Adrenal gland (tissue), 5 donors: Measurements from ENCODE around the gene C1orf185.

Experiments
- POLR2A ChIP-seq, 2 donors: fragments of 450-650 bp; IDR thresholded peaks; one replicate each; pipeline ENCODE4 v1.6.1; 2017; ENCODE audit warnings: antibody characterized with exemption in 2 of 2, mild to moderate bottlenecking in 2 of 2, moderate library complexity in 1 of 2
- TF ChIP-seq, protein P1 (sequence below), 6 experiments: fragments of 450-650 bp in 4 of 6; fragments of 200-600 bp in 2 of 6; sonication (generic) in 1 of 6; IDR thresholded peaks; 1 replicate in 5 of 6; 2 replicates in 1 of 6; pipeline versions ENCODE4 v1.5.1 to v1.8.0; 2016 to 2021; ENCODE audit warnings: antibody characterized with exemption in 6 of 6, mild to moderate bottlenecking in 2 of 6, moderate library complexity in 1 of 6
- donor health status: DM: no; HTN: no; CAD: no.

DNA sequence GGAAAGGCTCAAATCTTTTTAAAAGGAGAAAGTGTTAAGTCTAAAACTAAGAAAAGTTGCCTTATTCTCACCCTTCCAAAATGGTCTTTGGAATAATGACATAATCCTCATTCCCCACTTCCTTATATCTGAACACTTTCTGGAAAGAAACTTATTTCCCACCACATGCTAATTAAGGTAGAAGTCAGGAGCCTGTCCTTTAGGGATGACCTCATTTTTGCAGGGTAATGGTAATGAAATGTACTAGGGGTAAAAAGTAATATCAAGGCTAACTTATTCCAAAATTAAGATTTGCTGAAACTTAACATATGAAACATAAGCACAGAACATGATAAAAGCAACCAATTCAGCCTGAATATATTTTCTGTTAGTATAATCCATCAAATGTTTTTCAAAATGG lies 29.4 kb upstream of the C1orf185 start:
- TF ChIP-seq POLR2A (IDR thresholded peaks at IDR 0.05), result no peak
- TF ChIP-seq, protein P1, sequence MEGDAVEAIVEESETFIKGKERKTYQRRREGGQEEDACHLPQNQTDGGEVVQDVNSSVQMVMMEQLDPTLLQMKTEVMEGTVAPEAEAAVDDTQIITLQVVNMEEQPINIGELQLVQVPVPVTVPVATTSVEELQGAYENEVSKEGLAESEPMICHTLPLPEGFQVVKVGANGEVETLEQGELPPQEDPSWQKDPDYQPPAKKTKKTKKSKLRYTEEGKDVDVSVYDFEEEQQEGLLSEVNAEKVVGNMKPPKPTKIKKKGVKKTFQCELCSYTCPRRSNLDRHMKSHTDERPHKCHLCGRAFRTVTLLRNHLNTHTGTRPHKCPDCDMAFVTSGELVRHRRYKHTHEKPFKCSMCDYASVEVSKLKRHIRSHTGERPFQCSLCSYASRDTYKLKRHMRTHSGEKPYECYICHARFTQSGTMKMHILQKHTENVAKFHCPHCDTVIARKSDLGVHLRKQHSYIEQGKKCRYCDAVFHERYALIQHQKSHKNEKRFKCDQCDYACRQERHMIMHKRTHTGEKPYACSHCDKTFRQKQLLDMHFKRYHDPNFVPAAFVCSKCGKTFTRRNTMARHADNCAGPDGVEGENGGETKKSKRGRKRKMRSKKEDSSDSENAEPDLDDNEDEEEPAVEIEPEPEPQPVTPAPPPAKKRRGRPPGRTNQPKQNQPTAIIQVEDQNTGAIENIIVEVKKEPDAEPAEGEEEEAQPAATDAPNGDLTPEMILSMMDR (IDR thresholded peaks at IDR 0.05), result no peak
